Measurements from ENCODE around the gene SLC25A47.

SLC25A47 gene

GRCh38 chr14:100323942-100324307 is 786 bp downstream of the SLC25A47 start:
- FAIRE-seq (no peak), DNase-seq (ENCODE audit: insufficient read length, low spot score) (no peak)
- TF ChIP-seq CTCF (IDR thresholded peaks at IDR 0.05; ENCODE audit: insufficient read depth, missing control alignments) = no peak

- TF ChIP-seq CTCF (IDR thresholded peaks at IDR 0.05; ENCODE audit: insufficient read depth, missing control alignments) = no peak
- FAIRE-seq (no peak), DNase-seq (ENCODE audit: insufficient read length, low spot score) (no peak)
These were observed 2.1 kb downstream of the SLC25A47 start for GRCh38 chr14:100325231-100325632.

DNA sequence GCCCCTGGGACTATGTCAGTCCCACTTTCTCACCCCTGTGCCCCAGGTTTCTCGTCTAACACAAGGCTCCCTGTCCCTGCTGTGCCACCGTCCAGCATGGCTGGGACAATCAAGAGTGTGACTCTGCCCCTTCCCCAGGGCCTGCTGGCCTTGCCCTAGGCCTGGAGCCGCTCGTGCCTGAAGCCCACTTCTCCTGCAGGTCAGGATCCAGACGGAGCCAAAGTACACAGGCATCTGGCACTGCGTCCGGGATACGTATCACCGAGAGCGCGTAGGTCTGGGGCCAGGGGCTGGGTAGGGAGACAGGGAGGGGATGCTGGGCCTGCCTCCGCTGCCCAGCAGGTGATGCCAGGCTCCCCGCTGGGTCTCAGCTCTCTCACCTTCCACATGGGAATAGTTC is 2.8 kb downstream of the SLC25A47 start:
- TF ChIP-seq CTCF (IDR thresholded peaks at IDR 0.05; ENCODE audit: insufficient read depth, missing control alignments) = no peak
- FAIRE-seq = no peak
- DNase-seq (ENCODE audit: insufficient read length, low spot score) = no peak

DNA sequence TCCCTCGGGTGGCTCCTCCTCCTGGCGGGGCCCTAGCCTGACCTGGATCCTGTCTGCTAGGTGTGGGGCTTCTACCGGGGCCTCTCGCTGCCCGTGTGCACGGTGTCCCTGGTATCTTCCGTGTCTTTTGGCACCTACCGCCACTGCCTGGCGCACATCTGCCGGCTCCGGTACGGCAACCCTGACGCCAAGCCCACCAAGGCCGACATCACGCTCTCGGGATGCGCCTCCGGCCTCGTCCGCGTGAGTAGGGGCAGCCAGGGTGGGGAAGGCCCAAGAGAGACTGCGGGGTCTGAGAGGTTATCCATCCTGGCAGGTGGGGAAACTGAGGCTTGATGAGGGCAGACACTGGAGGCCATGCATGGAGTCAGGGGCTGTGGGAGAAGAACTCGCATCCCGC is 4.0 kb downstream of the SLC25A47 start:
- DNase-seq (ENCODE audit: insufficient read length, low spot score) (no peak), FAIRE-seq (no peak)
- TF ChIP-seq CTCF (IDR thresholded peaks at IDR 0.05; ENCODE audit: insufficient read depth, missing control alignments) = no peak

DNA sequence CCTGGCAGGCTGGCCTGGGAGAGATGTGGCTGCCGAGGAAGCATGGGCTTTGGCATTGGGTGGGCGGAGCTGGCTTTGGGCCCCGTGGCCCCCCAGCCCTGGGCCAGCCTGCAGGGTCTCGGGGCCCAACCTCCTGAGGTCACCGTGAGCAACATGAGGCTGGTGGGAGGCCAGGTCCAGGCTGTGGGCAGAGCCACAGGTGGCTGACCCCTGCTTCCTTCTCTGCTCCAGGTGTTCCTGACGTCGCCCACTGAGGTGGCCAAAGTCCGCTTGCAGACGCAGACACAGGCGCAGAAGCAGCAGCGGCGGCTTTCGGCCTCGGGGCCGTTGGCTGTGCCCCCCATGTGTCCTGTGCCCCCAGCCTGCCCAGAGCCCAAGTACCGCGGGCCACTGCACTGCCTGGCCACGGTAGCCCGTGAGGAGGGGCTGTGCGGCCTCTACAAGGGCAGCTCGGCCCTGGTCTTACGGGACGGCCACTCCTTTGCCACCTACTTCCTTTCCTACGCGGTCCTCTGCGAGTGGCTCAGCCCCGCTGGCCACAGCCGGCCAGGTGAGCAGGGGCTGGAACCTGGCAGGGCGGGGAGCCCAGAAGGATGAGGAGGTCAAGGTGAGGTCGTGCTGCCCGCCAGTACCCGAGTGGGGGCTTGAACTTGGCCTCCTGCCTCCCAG is 5.5 kb downstream of the SLC25A47 start:
- DNase-seq (ENCODE audit: insufficient read length, low spot score) = no peak
- no peak for TF ChIP-seq CTCF (IDR thresholded peaks at IDR 0.05; ENCODE audit: insufficient read depth, missing control alignments)
- FAIRE-seq = no peak

GRCh38 chr14:100329233-100330006 is 6.3 kb downstream of the SLC25A47 start:
- FAIRE-seq (no peak), DNase-seq (ENCODE audit: insufficient read length, low spot score) (no peak)
- TF ChIP-seq CTCF (IDR thresholded peaks at IDR 0.05; ENCODE audit: insufficient read depth, missing control alignments) = no peak

DNA sequence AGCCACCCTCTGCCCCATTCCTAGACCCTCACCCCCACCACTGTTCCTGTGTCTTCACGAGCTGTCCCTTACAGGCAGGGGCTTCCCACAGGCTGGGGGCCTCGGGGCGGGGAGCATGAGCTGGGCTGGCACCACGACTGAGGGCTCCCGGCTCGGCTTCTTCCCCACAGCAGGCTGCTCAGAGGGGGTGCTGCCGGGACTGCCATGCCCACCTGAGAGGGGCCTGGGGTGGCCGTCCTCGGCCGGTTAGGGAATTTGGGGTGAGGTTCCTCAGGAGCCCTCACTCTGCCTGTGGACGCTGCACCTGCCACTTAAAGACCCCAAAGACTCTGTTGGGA is 6.8 kb downstream of the SLC25A47 start:
- no peak for TF ChIP-seq CTCF (IDR thresholded peaks at IDR 0.05; ENCODE audit: insufficient read depth, missing control alignments)
- FAIRE-seq (no peak), DNase-seq (ENCODE audit: insufficient read length, low spot score) (no peak)
